HEK293T (cell line): ENCODE results near the gene COX7B.

Experiments
- ARNT ChIP-seq: fragments of 450-650 bp; IDR thresholded peaks from 2 replicates; pipeline ENCODE4 v1.6.1; 2017; ENCODE audit warnings: mild to moderate bottlenecking
- BHLHE40 ChIP-seq: fragments of 450-650 bp; IDR thresholded peaks from 2 replicates; pipeline ENCODE4 v1.6.1; 2016; ENCODE audit warnings: mild to moderate bottlenecking, moderate library complexity, borderline replicate concordance
- FOXM1 ChIP-seq: fragments of 450-650 bp; IDR thresholded peaks from 2 replicates; pipeline ENCODE4 v1.6.1; 2017; ENCODE audit warnings: mild to moderate bottlenecking, borderline replicate concordance
- L3MBTL2 ChIP-seq: fragments of 450-650 bp; conservative IDR thresholded peaks from 2 replicates; pipeline ENCODE4 v1.6.1; 2016; ENCODE audit warnings: mild to moderate bottlenecking
- LEF1 ChIP-seq: fragments of 450-650 bp; IDR thresholded peaks from 2 replicates; pipeline ENCODE4 v1.6.1; 2017; ENCODE audit warnings: mild to moderate bottlenecking, borderline replicate concordance
- SP1 ChIP-seq: fragments of 450-650 bp; IDR thresholded peaks from 2 replicates; pipeline ENCODE4 v1.6.1; 2017
- SUZ12 ChIP-seq: fragments of 450-650 bp; IDR thresholded peaks from 2 replicates; pipeline ENCODE4 v1.6.1; 2016; ENCODE audit warnings: mild to moderate bottlenecking
- TARDBP ChIP-seq: fragments of 450-650 bp; IDR thresholded peaks from 2 replicates; pipeline ENCODE4 v1.6.1; 2016

GRCh38 chrX:77922787-77923186 lies 23.5 kb downstream of the COX7B start:
- TF ChIP-seq SP1: no peak
- TF ChIP-seq LEF1: no peak
- TF ChIP-seq SUZ12: no peak
- TF ChIP-seq TARDBP: no peak
- TF ChIP-seq BHLHE40: no peak
- TF ChIP-seq L3MBTL2: no peak
- no peak for TF ChIP-seq ARNT
- no peak for TF ChIP-seq FOXM1
